GM19023 (cell line): Measurements from ENCODE around the gene COL5A1.

ENCODE experiments used
- ATAC-seq: cut with Tn5 transposase; IDR thresholded peaks from one replicate; pipeline ENCODE4 v1.9.1; 2021; ENCODE audit warnings: mild to moderate bottlenecking, moderate library complexity; ENCODE audit not compliant: unreplicated experiment

Gene COL5A1

DNA sequence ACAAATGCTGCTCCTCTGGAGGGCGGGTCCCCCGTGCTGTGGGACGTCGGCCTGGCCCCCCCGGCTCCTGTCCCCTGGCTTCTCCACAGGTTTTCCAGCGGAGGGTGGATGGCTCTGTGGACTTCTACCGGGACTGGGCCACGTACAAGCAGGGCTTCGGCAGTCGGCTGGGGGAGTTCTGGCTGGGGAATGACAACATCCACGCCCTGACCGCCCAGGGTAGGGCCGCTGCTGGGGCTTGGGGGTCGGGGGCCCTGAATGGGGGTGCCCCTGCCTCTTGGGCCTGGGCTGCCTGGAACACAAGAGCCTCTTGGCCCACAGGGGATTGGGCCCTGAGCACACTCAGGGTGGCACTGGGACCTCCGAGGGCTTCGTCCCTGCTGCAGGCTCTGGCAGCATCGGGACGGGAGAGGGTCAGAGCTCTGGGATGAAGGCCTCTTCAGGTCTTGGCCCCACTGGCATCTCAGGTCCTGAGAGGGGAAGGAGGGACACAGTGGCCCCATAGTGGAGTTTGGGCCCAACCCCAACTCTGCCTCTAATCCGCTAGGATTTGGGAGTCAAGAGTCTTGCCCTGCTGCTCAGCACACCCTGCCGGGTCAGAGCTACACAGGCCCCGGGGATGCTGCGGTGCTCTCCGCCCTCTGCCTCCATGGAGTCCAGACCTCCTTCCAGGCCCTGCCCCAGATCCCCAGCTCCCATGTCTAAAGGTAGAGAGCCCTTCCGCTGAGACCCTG lies 244.2 kb downstream of the COL5A1 start:
- ATAC-seq: no peak

DNA sequence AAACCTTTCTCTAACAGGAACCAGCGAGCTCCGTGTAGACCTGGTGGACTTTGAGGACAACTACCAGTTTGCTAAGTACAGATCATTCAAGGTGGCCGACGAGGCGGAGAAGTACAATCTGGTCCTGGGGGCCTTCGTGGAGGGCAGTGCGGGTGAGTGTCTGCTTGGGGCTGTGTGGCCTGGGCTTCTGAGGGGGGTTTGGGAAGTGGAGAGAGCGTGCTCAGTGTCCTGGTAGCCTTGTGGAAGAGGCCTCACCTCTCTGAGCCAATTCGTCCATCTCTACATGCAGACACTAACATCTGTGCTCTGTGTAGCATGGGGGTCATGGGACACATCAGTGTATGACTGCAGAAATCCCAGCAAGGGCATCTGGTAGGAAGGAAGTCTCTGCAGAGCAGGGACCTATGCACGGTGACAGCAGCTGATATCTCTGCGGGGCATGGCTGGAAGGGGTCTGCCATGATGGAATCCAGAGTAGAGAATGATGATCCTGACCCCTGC lies 244.9 kb downstream of the COL5A1 start:
- no peak for ATAC-seq

DNA sequence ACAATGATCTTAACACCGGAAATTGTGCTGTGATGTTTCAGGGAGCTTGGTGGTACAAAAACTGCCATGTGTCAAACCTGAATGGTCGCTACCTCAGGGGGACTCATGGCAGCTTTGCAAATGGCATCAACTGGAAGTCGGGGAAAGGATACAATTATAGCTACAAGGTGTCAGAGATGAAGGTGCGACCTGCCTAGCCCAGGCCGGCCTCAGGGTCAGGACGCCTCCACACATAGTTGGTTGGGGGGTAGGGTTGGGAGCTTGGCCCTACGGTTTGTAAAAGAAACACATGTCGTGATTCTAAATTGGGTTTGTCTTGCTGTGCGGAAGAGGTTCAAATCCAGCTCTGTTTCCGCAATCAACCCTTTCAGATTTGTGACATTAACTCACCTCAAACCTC lies 245.6 kb downstream of the COL5A1 start:
- ATAC-seq: no peak

DNA sequence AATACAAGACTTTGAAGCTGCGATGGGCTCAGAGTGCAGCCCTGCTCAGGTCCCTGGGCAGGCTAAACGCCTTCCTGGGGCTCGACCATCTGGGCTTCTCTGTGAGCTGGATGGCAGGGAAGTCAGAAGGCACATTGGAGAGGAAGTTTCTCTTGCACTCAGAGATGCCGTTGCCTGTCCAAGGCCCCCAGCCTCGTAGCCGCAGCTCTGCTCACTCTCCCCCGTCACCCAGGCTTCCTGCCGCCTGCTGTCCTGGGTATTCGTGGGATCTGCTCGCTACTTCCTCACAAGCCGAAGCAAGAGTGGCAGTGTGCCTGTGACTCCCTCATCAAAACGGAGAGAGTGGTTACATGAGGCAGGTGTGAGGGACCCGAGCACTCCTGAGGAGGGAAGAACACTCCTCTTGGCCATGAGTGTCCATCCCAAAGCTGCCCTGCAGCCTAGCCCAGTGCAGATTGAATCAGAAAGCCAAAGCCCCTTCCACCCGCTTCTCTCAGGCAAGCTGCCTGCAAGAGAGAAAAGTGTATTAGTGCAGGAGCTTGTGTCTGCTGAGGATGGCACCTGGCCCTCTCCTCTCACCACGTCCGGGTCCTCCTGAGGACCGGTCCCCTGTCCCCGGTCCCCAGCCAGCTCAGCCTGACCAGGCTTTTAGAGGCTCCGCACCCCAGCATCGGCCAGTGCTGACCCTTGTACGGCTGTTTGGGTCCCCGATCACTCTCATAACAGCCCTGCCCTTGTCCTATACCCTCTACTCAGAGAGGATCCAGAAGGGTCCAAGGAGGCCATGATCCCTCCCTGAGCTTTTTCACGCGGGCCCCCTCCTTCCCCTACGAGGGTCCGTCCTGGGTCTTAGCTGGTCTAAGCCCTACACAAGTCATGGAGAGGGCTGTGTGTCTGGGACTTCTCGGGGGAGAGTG lies 246.3 kb downstream of the COL5A1 start:
- no peak for ATAC-seq

DNA sequence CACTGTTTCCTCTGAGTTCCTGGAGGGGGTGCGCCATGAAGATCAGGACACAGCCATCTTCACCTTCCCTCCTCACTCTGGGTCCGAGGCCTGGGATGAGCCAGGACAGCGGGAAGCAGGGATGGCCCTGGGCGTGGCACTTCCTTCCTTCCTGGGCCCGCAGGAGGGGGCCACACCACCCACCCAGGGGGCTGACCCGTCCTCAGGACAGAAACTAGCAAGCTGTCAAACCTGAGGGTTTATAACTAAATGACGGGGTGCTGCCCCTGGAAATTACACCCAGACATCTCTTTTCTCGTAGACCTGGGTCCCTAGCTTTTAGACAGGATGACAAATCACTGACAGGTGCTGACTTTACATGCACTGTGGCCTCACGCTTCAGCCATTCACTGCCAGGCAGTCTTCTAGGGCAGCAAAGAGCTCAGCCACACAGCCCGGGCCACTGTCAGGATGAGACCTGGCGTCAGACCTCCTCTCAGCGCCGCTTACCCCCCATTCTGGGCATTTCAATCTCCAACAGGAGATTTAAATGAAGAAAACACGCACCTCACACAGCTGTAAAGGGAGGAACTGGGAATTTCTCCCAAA lies 247.1 kb downstream of the COL5A1 start:
- no peak for ATAC-seq

DNA sequence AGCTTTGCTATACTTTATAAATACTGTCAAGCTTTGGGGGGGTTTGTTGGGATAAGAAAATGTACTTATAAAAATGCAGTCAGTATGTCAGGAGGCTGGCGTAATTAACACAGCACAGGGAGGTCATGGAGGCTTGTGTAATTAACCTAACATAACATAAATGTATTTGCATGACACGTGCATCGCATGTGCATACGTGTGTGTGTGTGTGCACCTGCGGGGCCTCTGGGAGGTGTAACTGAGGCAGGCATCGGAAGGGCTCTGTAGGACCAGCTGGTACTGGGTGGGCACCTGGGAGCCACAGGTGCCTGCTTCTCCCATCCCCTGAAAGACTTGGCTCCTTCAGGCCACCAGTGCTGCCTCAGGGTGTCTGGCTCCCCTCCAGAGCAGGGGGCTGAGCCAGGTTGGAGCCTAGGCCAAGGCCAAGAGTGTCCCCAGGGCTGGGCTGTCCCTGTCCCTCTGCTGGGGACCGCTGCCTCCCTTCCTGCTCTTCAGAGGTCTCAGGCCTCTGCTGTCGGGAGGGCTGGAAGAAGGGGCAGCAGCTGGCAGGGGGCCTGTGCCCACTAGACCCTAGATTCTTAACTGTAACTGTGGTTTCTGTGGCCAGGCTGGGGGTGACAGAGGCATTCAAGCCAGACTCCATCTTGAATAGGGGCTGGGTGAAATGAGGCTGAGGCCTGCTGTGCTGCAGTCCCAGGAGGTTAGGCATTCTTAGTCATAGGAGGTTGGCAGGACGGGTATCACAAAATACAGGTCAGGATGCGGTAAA lies 248.0 kb downstream of the COL5A1 start:
- no peak for ATAC-seq

DNA sequence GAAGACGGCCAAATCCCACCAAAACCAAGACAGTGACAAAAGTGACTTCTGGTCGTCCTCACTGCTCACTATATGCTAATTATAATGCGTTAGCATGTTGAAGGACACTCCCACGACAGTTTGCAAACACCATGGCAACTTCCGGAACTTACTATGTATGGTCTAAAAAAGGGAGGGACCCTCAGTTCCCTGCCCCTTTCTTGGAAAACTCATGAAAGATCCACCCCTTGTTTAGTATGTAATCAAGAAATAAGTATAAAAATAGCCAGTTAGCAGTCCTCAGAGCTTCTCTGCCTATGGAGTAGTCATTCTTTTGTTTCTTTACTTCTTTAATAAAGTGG lies 248.5 kb downstream of the COL5A1 start:
- no peak for ATAC-seq

DNA sequence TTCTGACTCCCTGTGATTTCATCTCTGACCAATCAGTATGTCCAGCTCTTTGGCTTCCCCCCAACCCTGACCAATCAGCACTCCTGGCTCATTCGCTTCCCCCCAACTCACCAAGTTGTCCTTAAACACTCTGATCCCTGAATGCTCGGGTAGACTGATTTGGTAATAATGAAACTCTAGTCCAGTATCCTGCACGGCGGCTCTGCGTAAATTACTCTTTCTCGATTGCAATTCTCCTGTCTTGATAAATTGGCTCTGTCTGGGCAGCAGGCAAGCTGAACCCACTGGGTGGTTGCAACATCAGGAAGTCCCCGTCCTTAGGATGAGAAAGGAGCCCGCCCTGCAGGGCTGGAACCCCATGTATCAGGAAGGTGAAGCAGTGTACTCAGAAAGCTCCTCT lies 249.4 kb downstream of the COL5A1 start:
- no peak for ATAC-seq

DNA sequence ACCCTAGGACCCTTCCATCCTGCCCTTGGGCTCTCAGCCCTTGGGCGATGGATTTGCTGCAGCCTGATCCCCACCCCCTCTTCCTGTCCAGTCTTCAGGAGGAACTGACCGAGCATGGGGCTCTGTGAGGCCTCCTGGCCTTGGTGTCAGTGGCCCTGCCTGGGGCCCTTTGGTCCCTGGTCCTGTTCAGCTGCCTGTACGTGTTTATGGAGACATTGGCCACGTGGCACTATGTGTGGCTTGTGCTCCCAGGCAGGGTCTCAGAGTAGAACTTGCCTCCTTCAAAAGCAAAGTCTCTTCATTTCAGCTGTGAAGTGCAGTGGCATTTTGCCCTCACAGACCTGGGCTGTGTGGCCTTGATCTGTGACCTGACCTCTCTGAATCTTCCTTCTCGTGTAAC lies 250.1 kb downstream of the COL5A1 start:
- ATAC-seq: no peak

DNA sequence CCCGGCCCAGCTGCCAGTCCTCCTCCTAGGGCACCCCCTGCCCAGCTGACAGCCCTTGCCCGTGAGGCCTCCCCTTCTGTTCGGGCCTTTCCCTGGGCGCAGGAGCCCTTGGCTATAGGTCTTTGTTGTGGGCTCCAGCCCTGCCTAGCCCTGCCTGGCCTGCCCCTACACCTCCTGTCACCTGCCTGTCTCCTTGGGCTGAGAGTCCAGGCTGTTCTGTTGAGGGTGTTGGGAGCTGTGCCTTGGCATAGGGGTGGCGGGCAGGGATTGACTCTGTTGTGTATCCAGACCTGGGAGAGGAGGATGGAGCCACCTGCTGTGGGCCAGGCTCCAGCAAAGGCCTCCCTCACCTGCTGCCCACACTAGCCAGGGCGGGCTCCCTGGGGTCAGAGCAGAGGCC lies 250.6 kb downstream of the COL5A1 start:
- no peak for ATAC-seq

DNA sequence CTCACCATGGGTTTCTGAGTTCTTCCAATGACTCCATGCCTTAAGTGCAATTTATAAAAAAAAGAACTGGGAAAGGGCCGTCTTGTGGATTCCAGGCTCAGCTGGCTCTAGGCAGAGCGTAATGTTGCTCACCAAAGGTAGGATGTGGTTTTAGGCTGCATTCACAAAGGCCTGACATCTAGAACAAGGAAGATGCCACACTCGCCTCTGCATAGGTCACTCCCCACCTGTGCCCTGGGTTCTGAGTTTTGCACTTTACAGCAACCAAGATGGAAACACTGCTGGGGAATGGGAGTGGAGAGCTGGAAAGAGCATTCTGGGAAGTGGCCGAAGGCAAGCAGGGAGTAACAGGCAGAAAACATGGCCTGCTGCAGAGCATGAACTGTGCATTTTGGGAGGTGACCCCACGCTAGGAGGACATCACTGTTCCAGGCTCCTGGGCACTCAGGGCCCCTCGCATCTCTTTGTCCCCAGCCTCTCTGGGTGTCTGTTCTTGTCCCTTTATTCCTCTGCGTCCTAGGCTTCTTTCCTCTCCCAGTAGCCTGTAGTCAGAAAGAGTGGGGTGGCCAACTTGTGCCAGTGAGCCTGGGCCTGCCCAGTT lies 251.3 kb downstream of the COL5A1 start:
- ATAC-seq: no peak
